Natural killer cell (primary cell): ENCODE measurements around the gene ZNF334. TPM values are rescaled to one million over a fixed set of nuclear protein-coding genes. Genes with fewer than 3 reads are reported as not detected.

ENCODE experiments used
- ATAC-seq, 3 donors: fragments of 150-1000 bp in 2 of 3; fragments of 200-7000 bp in 1 of 3; cut with Tn5 transposase; 1 replicate in 1 of 3; 2 replicates in 2 of 3; pipeline ENCODE4 v1.10.0; 2021; ENCODE audit warnings: mild to moderate bottlenecking in 2 of 3, moderate library complexity in 2 of 3
- DNase-seq, 2 donors: peaks; one replicate each; pipeline versions ENCODE4 v3.0.0 to v3.0.0-alpha.2; 2013 to 2021; ENCODE audit warnings: mixed read lengths in 1 of 2
- H3K27ac ChIP-seq: one replicate; pipeline ENCODE4 v1.5.1; 2013; ENCODE audit warnings: mild to moderate bottlenecking, low read length
- H3K27me3 ChIP-seq: one replicate; pipeline ENCODE4 v1.6.1; 2013; ENCODE audit warnings: low read length; ENCODE audit not compliant: control insufficient read depth, insufficient read depth
- H3K36me3 ChIP-seq: one replicate; pipeline ENCODE4 v1.6.1; 2013; ENCODE audit warnings: low read length; ENCODE audit not compliant: control insufficient read depth, insufficient read depth
- H3K4me1 ChIP-seq: one replicate; pipeline ENCODE4 v1.6.1; 2013; ENCODE audit warnings: low read length; ENCODE audit not compliant: control insufficient read depth, insufficient read depth
- H3K4me3 ChIP-seq: one replicate; pipeline ENCODE4 v1.5.1; 2013; ENCODE audit warnings: low read length
- H3K9me3 ChIP-seq: one replicate; pipeline ENCODE4 v1.6.1; 2013; ENCODE audit warnings: low read length; ENCODE audit not compliant: control insufficient read depth, insufficient read depth
- H3K27ac Mint-ChIP-seq, 2 donors: one replicate each; pipeline ENCODE4 v1.8.0; 2022; ENCODE audit warnings: mild to moderate bottlenecking in 2 of 2, mixed read lengths in 2 of 2, moderate library complexity in 1 of 2
- H3K27me3 Mint-ChIP-seq, 2 donors: one replicate each; pipeline ENCODE4 v1.8.0; 2022; ENCODE audit warnings: low read depth in 2 of 2, mixed read lengths in 2 of 2
- H3K36me3 Mint-ChIP-seq: one replicate; pipeline ENCODE4 v1.8.0; 2022; ENCODE audit warnings: mixed read lengths
- H3K4me1 Mint-ChIP-seq, 2 donors: one replicate each; pipeline ENCODE4 v1.8.0; 2022; ENCODE audit warnings: mixed read lengths in 2 of 2
- H3K4me3 Mint-ChIP-seq: one replicate; pipeline ENCODE4 v1.8.0; 2022; ENCODE audit warnings: mild to moderate bottlenecking, moderate library complexity, mixed read lengths
- H3K9me3 Mint-ChIP-seq, 2 donors: one replicate each; pipeline ENCODE4 v1.8.0; 2022; ENCODE audit warnings: mixed read lengths in 2 of 2
- CTCF ChIP-seq: fragments of 200-600 bp; IDR thresholded peaks from one replicate; pipeline ENCODE4 v1.8.0; 2022; ENCODE audit warnings: antibody characterized with exemption
- WGBS: methylation state at CpG from one replicate; pipeline ENCODE4 v1.1.7; 2013; ENCODE audit warnings: missing lambda C conversion rate; ENCODE audit not compliant: insufficient coverage; 5-methylcytosine and 5-hydroxymethylcytosine counted together
- intact Hi-C: fragments of 100-400 bp; cut with micrococcal nuclease; formaldehyde crosslinking; loops from one replicate; pipeline ENCODE4 v1.14.2; 2022
- total RNA-seq, 4 donors: library from RNA; stranded (reverse); fragments of 120-200 nt in 1 of 4; gene quantifications; one replicate each; pipeline versions ENCODE4 v1.2.3 to v1.2.4, GENCODE V29; 2013 to 2022

ZNF334 gene
- total RNA-seq, 3 donors from 2014 or later (not counting 1 experiment from before 2014, with no cell fraction given): 0.43 to 0.59 (median 0.43) TPM

- Mint-ChIP-seq H3K4me1 (no peaks in the 10 kb centered on the region), H3K4me3 (no peak overlapping the region), H3K27me3 (peaks cover 15 to 22% of the 10 kb centered on the region in 2 donors), H3K27ac (no peak overlapping the region), H3K9me3 (no peaks in the 10 kb centered on the region), H3K36me3 (no peaks in the 10 kb centered on the region)
- Histone ChIP-seq H3K36me3 (no peaks in the 10 kb centered on the region), H3K4me1 (no peaks in the 10 kb centered on the region), H3K9me3 (no peaks in the 10 kb centered on the region), H3K27me3 (peaks cover under 1% of the 10 kb centered on the region), H3K27ac (no peak overlapping the region), H3K4me3 (no peak overlapping the region)
- ATAC-seq (no peak), DNase-seq (no peak)
- TF ChIP-seq CTCF: no peak
- WGBS: 73% methylated on average over 3 of the region's 3 CpGs
- intact Hi-C loops: no loop called here
Observed at GRCh38 chr20:46464451-46464850, 48.9 kb downstream of the ZNF334 start.

GRCh38 chr20:46463852-46464251 lies 49.5 kb downstream of the ZNF334 start:
- peaks cover 5% of the 10 kb centered on the region for H3K4me1 ChIP-seq
- no peak for TF ChIP-seq CTCF
- H3K27me3 ChIP-seq: peaks cover 5% of the 10 kb centered on the region
- Mint-ChIP-seq H3K27ac (no peak overlapping the region), H3K27me3 (peaks cover 17 to 28% of the 10 kb centered on the region in 2 donors), H3K4me1 (peaks cover 0 to 2% of the 10 kb centered on the region in 2 donors), H3K4me3 (no peak overlapping the region), H3K36me3 (no peaks in the 10 kb centered on the region), H3K9me3 (no peaks in the 10 kb centered on the region)
- no peak for ATAC-seq
- H3K27ac ChIP-seq: no peak overlapping the region
- intact Hi-C loops: no loop called here
- DNase-seq: no peak
- H3K9me3 ChIP-seq: no peaks in the 10 kb centered on the region
- 88% methylated on average over 4 of the region's 4 CpGs for WGBS
- H3K4me3 ChIP-seq: no peak overlapping the region
- H3K36me3 ChIP-seq: no peaks in the 10 kb centered on the region

GRCh38 chr20:46461808-46462207 lies 51.6 kb downstream of the ZNF334 start:
- Mint-ChIP-seq H3K36me3 (peaks cover 3% of the 10 kb centered on the region), H3K4me3 (no peak overlapping the region), H3K9me3 (peaks cover 0 to 1% of the 10 kb centered on the region in 2 donors), H3K27me3 (peaks cover 21 to 41% of the 10 kb centered on the region in 2 donors), H3K4me1 (peaks cover 0 to 5% of the 10 kb centered on the region in 2 donors), H3K27ac (no peak overlapping the region)
- H3K36me3 ChIP-seq: no peaks in the 10 kb centered on the region
- peaks cover 4% of the 10 kb centered on the region for H3K9me3 ChIP-seq
- ATAC-seq (no peak), DNase-seq (no peak)
- intact Hi-C loops: no loop called here
- peaks cover 5% of the 10 kb centered on the region for H3K4me1 ChIP-seq
- no peak overlapping the region for H3K4me3 ChIP-seq
- WGBS: 96% methylated on average over 3 of the region's 3 CpGs
- no peak for TF ChIP-seq CTCF
- peaks cover 5% of the 10 kb centered on the region for H3K27me3 ChIP-seq
- H3K27ac ChIP-seq: no peak overlapping the region
